ENCODE results near the gene ZNF37A.
"Not testable (repeated sequence)": the region's sequence is repeated elsewhere in the genome, so short reads cannot be mapped to it uniquely, and the experiment has no call there.

Gene ZNF37A

DNA sequence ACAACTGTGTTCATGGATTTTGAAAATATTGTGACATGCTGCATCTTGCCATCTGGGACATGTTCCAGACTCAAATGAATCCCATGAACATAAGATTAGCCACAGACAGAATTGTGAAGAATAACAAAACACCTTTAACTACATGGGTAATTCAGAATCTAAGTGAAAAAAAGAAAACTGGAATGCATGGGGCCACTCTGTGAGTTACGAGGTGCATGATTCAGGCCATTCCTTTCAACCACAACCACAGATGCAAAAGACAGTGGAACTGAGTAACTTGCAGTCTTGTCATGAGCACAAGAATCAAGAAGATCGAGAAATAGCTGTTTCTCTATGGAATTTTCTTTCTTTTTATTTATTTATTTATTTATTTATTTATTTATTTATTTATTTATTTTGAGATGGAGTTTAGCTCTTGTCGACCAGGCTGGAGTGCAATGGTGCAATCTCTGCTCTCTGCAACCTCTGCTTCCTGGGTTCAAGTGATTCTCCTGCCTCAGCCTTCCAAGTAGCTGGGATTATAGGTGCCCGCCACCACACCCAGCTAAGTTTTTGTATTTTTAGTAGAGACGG, 56.8 kb downstream of the ZNF37A start:
- not testable (repeated sequence) for DNase-seq

DNA sequence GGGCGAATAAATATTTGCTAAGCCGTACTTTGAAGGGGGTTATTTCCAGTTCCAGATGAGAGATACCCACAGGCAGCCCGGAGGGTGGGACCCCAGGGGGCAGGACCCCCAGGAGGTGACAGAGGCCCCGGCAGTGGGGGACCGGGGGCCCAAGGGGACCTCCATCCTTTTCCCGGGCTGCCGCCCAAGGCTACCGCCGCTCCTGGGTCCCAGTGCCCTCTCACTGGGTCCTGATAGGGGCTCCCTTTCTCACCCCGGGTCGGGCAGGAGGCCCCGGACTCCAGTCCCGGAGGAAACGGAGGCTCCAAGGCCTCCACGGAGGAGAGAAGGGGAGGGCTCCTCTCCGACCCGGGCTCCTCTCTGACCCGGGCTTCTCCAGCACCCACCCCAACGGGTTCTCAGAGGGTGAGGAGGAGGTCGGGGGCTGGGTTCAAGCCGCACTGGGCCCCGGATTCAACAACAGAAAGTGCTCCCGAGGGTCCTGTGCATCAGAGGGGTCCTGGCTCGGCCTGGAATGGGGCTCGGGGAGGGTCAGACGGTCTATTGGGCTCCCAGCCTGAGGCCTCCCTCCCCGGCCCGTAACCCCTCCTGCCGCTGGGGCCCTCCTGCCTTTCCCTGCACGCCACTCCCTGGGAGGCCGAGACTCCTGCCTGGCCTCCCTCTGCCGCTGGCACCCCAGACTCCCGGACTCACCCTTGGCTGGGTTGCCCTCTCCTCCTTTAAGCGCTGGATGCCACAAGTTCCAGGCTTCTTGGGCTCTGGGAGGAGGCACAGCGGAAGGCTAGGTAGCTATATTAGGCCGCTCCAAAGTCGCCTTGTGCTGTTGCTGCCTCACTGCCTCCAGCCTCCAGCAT, 62.5 kb downstream of the ZNF37A start:
- DNase-seq = no peak

- DNase-seq = no peak
Measured at GRCh38 chr10:38157270-38157685, 63.1 kb downstream of the ZNF37A start.

DNA sequence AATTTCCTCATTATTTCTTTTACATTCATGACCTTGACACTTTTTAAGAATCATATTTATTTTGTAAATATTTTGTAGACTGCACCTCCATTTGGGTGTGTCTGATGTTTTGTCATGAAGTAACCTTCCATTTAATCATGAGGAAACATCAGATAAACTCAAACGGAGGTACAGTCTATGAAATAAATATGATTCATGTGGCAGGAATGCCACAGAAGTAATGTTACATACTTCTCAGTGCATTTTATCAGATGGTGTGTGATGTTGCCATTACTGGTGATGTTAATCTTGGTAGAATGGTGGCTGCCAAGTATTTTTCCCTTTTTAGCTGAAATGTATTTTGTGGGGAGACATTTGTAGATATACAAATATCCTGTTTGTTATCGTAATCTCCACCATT, 64.9 kb downstream of the ZNF37A start:
- no peak for DNase-seq

DNA sequence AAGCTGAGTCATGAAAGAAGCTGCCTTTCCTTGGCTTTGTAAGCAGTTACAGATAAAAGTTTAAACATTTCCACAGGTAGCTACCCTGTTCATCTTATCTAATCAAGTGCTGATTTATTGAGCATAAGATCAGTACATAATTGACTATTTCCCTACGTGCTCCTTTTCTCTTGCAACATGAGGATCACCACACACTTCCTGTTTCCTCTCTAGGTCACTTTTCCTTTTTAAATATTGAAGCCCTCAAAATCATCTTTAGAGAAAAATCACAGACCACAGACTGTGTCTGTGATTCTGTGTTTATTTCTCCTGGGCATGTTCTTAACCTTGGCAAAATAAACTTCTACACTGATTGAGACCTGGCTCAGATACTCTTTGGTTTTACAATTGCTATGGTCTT, 69.5 kb downstream of the ZNF37A start:
- no peak for DNase-seq

DNA sequence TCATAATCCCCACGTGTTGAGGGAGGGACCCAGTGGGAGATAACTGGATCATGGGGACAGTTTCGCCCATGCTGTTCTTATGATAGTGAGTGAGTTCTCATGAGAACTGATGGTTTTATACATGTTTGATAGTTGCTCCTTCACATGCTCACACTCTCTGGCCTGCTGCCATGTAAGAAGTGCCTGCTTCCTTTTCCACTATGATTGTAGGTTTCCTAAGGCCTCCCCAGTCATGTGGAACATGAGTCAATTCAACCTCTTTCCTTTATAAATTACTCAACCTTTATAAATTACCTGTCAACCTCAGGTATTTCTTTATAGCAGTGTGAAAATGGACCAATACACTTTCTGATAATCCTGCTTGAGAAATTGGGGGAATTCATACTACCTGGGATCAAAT, 80.2 kb downstream of the ZNF37A start:
- DNase-seq = no peak

- no peak for DNase-seq
Measured at GRCh38 chr10:38184477-38184876, 90.3 kb downstream of the ZNF37A start.

All from GDM1 (cell line).